ENCODE data around the gene CACNA1E. TPM values are rescaled to one million over a fixed set of nuclear protein-coding genes. Genes with fewer than 3 reads are reported as not detected.

The CACNA1E gene
- total and polyA plus RNA-seq, 2 of the 13 experiments (the other 11 are each of a cell fraction or from before 2014, with no cell fraction given): not detected

- Histone ChIP-seq H3K9ac (ENCODE audit: insufficient read depth, low read depth, low read length) (no peak overlapping the region), H3K27ac (ENCODE audit: extremely low read length, insufficient read depth, low read length) (no peak overlapping the region), H4K20me1 (ENCODE audit: insufficient read depth, low read length) (no peaks in the 10 kb centered on the region), H3K4me2 (ENCODE audit: low read depth, low read length) (no peak overlapping the region), H3K36me3 (replicated peaks in 1 of 2; ENCODE audit: control insufficient read depth in 1 of 2, insufficient read depth in 2 of 2, low read length in 2 of 2) (no peaks in the 10 kb centered on the region), H3K9me3 (ENCODE audit: low read length) (no peaks in the 10 kb centered on the region), H3K27me3 (ENCODE audit: control insufficient read depth in 1 of 2, insufficient read depth in 2 of 2, low read length in 2 of 2) (no peaks in the 10 kb centered on the region; a peak in 1 of 5 replicates), H3K79me2 (ENCODE audit: insufficient read depth, low read length) (no peaks in the 10 kb centered on the region), H3K4me1 (ENCODE audit: insufficient read depth, low read length) (no peaks in the 10 kb centered on the region), H2AFZ (ENCODE audit: low read length) (no peak overlapping the region), H3K4me3 (replicated peaks in 1 of 3; ENCODE audit: insufficient read depth in 1 of 3, low read depth in 2 of 3, low read length in 3 of 3) (no peak overlapping the region)
- ATAC-seq (no peak), DNase-seq (ENCODE audit: low spot score) (no peak), FAIRE-seq (no peak)
- WGBS (ENCODE audit: low lambda C conversion rate): 26% methylated on average over 3 of the region's 3 CpGs
- BruUV-seq (replicated peaks): no TSS peak
- intact Hi-C loops (cut with micrococcal nuclease; ENCODE audit: unreplicated experiment) (no loop called here), in situ Hi-C loops (cut with HindIII; ENCODE audit: extremely low pct_ligation_motif_present, low pct_unique_long_range_greater_than_20kb) (no loop called here)
- no peak for TF ChIP-seq ZNF674 (CRISPR knock-in tag; IDR thresholded peaks at IDR 0.05; ENCODE audit: low read depth)
- no peak for TF ChIP-seq MBD4 (IDR thresholded peaks at IDR 0.05; ENCODE audit: borderline replicate concordance, low read length)
- TF ChIP-seq GATA4 (IDR thresholded peaks at IDR 0.05; ENCODE audit: borderline replicate concordance, low read depth): no peak
- ChIA-PET POLR2A (no interaction called here), CTCF (ENCODE audit: low intra/inter-chr PET ratio, low total read pairs) (no interaction called here)
These were observed 29.6 kb upstream of the CACNA1E start for GRCh38 chr1:181453541-181454201.

DNA sequence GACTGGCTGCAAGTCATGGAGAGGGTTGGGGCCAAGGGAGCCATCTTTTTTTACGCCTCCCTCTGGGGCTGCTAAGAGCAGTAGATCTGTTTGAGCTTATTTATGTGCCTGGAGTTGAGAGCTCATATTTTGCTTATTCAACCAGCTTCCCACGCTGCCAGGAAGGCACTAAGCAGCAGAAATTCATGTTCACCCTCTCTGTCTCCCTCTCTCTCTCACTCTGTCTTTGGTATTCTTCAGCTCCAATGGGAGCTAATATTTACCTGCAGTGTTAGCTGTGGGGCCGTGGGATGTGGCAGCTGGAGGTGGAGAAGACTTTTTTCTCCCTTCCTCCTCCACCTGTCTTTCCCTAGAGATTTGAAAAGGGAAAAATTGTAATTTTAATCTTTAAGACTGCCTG lies 26.8 kb upstream of the CACNA1E start:
- no peaks in the 10 kb centered on the region for H4K20me1 ChIP-seq (ENCODE audit: insufficient read depth, low read length)
- H3K4me3 ChIP-seq (replicated peaks in 1 of 3; ENCODE audit: insufficient read depth in 1 of 3, low read depth in 2 of 3, low read length in 3 of 3): no peak overlapping the region
- CTCF ChIA-PET (ENCODE audit: low intra/inter-chr PET ratio, low total read pairs): no interaction called here
- intact Hi-C loops (cut with micrococcal nuclease; ENCODE audit: unreplicated experiment): no loop called here
- H3K9me3 ChIP-seq (ENCODE audit: low read length): no peaks in the 10 kb centered on the region
- no peaks in the 10 kb centered on the region for H3K36me3 ChIP-seq (replicated peaks in 1 of 2; ENCODE audit: control insufficient read depth in 1 of 2, insufficient read depth in 2 of 2, low read length in 2 of 2)
- H3K27ac ChIP-seq (ENCODE audit: extremely low read length, insufficient read depth, low read length): no peak overlapping the region
- no peaks in the 10 kb centered on the region for H3K4me1 ChIP-seq (ENCODE audit: insufficient read depth, low read length)
- no peak overlapping the region for H3K9ac ChIP-seq (ENCODE audit: insufficient read depth, low read depth, low read length)
- ATAC-seq (no peak), DNase-seq (ENCODE audit: low spot score) (no peak), FAIRE-seq (no peak)
- POLR2A ChIA-PET: no interaction called here
- 4% methylated on average over 3 of the region's 3 CpGs for WGBS (ENCODE audit: low lambda C conversion rate)
- H2AFZ ChIP-seq (ENCODE audit: low read length): no peak overlapping the region
- no peak overlapping the region for H3K4me2 ChIP-seq (ENCODE audit: low read depth, low read length)
- in situ Hi-C loops (cut with HindIII; ENCODE audit: extremely low pct_ligation_motif_present, low pct_unique_long_range_greater_than_20kb): no loop called here
- H3K79me2 ChIP-seq (ENCODE audit: insufficient read depth, low read length): no peaks in the 10 kb centered on the region
- H3K27me3 ChIP-seq (ENCODE audit: control insufficient read depth in 1 of 2, insufficient read depth in 2 of 2, low read length in 2 of 2): no peaks in the 10 kb centered on the region; a peak in 1 of 5 replicates
- BruUV-seq (replicated peaks): no TSS peak
- TF ChIP-seq, protein P1, sequence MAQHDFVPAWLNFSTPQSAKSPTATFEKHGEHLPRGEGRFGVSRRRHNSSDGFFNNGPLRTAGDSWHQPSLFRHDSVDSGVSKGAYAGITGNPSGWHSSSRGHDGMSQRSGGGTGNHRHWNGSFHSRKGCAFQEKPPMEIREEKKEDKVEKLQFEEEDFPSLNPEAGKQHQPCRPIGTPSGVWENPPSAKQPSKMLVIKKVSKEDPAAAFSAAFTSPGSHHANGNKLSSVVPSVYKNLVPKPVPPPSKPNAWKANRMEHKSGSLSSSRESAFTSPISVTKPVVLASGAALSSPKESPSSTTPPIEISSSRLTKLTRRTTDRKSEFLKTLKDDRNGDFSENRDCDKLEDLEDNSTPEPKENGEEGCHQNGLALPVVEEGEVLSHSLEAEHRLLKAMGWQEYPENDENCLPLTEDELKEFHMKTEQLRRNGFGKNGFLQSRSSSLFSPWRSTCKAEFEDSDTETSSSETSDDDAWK (CRISPR knock-in tag; IDR thresholded peaks at IDR 0.05): no peak
- TF ChIP-seq ZNF569 (CRISPR knock-in tag; IDR thresholded peaks at IDR 0.05; ENCODE audit: borderline replicate concordance): no peak
- no peak for TF ChIP-seq ZNF546 (CRISPR knock-in tag; conservative IDR thresholded peaks at IDR 0.05)
- no peak for TF ChIP-seq FOXA1 (IDR thresholded peaks at IDR 0.05)
- TF ChIP-seq FOXA1 (CRISPR knock-in tag; IDR thresholded peaks at IDR 0.05): no peak
- no peak for TF ChIP-seq HNRNPL (IDR thresholded peaks at IDR 0.05; ENCODE audit: low read depth, low read length)
- TF ChIP-seq, protein P2, sequence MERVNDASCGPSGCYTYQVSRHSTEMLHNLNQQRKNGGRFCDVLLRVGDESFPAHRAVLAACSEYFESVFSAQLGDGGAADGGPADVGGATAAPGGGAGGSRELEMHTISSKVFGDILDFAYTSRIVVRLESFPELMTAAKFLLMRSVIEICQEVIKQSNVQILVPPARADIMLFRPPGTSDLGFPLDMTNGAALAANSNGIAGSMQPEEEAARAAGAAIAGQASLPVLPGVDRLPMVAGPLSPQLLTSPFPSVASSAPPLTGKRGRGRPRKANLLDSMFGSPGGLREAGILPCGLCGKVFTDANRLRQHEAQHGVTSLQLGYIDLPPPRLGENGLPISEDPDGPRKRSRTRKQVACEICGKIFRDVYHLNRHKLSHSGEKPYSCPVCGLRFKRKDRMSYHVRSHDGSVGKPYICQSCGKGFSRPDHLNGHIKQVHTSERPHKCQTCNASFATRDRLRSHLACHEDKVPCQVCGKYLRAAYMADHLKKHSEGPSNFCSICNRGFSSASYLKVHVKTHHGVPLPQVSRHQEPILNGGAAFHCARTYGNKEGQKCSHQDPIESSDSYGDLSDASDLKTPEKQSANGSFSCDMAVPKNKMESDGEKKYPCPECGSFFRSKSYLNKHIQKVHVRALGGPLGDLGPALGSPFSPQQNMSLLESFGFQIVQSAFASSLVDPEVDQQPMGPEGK (CRISPR knock-in tag; IDR thresholded peaks at IDR 0.05): no peak
- TF ChIP-seq, protein P3, sequence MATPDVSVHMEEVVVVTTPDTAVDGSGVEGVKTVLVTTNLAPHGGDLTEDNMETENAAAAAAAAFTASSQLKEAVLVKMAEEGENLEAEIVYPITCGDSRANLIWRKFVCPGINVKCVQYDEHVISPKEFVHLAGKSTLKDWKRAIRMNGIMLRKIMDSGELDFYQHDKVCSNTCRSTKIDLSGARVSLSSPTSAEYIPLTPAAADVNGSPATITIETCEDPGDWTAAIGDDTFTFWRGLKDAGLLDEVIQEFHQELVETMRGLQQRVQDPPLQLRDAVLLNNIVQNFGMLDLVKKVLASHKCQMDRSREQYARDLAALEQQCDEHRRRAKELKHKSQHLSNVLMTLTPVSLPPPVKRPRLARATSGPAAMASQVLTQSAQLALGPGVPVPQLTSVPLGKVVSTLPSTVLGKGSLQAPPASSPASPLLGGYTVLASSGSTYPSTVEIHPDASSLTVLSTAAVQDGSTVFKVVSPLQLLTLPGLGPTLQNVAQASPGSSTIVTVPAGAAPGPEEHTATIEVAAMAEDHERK (CRISPR knock-in tag; IDR thresholded peaks at IDR 0.05; ENCODE audit: low read depth): no peak
- no peak for TF ChIP-seq SKI (IDR thresholded peaks at IDR 0.05; ENCODE audit: partially characterized antibody)
- TF ChIP-seq SIX1 (CRISPR knock-in tag; IDR thresholded peaks at IDR 0.05; ENCODE audit: borderline replicate concordance): no peak
- TF ChIP-seq HNF4A (CRISPR knock-in tag; IDR thresholded peaks at IDR 0.05): no peak
- no peak for TF ChIP-seq FIP1L1 (IDR thresholded peaks at IDR 0.05; ENCODE audit: borderline replicate concordance, insufficient read depth, low read depth, low read length)

All from HepG2 (cell line).